Large intestine (tissue), 3 donors: ENCODE results near the gene TLR6. TPM values are rescaled to one million over a fixed set of nuclear protein-coding genes. Genes with fewer than 3 reads are reported as not detected.

Experiments used
- DNase-seq, 2 donors: peaks; one replicate each; pipeline versions ENCODE4 v3.0.0 to v3.0.0-alpha.2; 2013
- H3K27ac ChIP-seq: one replicate; pipeline ENCODE4 v1.5.1; 2013; ENCODE audit warnings: low read length
- H3K27me3 ChIP-seq: 2 replicates; pipeline ENCODE4 v1.6.1; 2013; ENCODE audit warnings: low read length; ENCODE audit not compliant: control insufficient read depth, insufficient read depth
- H3K36me3 ChIP-seq: 2 replicates; pipeline ENCODE4 v1.6.1; 2013; ENCODE audit warnings: low read length; ENCODE audit not compliant: control insufficient read depth, insufficient read depth
- H3K4me1 ChIP-seq: one replicate; pipeline ENCODE4 v1.6.1; 2013; ENCODE audit warnings: low read length; ENCODE audit not compliant: control insufficient read depth, insufficient read depth
- H3K4me3 ChIP-seq: one replicate; pipeline ENCODE4 v1.5.1; 2013; ENCODE audit warnings: low read length
- H3K9me3 ChIP-seq: one replicate; pipeline ENCODE4 v1.6.1; 2013; ENCODE audit warnings: mild to moderate bottlenecking, low read depth, low read length, moderate library complexity; ENCODE audit not compliant: control insufficient read depth
- WGBS: methylation state at CpG from one replicate; pipeline ENCODE4 v1.1.5; 2013; ENCODE audit warnings: low lambda C conversion rate; ENCODE audit not compliant: insufficient coverage; 5-methylcytosine and 5-hydroxymethylcytosine counted together
- polyA plus RNA-seq: library from polyadenylated mRNA; unstranded; fragments of 120-200 nt; gene quantifications from one replicate; pipeline ENCODE4 v1.2.1, GENCODE V29; 2013

Gene TLR6
- polyA plus RNA-seq, 1 donor, result 1.6 TPM

- H3K27ac ChIP-seq, result peak overlapping the region; percentile 78
- H3K36me3 ChIP-seq, result peaks cover 16% of the 10 kb centered on the region
- H3K27me3 ChIP-seq, result no peaks in the 10 kb centered on the region
- 47% methylated on average over 3 of the region's 30 CpGs for WGBS
- peak; percentile 24 to 62 for DNase-seq
- H3K9me3 ChIP-seq, result no peaks in the 10 kb centered on the region
- peaks cover 3% of the 10 kb centered on the region for H3K4me1 ChIP-seq
- peak overlapping the region; percentile 81 for H3K4me3 ChIP-seq
Measured at GRCh38 chr4:38868059-38868960, 11.7 kb upstream of the TLR6 start.

DNA sequence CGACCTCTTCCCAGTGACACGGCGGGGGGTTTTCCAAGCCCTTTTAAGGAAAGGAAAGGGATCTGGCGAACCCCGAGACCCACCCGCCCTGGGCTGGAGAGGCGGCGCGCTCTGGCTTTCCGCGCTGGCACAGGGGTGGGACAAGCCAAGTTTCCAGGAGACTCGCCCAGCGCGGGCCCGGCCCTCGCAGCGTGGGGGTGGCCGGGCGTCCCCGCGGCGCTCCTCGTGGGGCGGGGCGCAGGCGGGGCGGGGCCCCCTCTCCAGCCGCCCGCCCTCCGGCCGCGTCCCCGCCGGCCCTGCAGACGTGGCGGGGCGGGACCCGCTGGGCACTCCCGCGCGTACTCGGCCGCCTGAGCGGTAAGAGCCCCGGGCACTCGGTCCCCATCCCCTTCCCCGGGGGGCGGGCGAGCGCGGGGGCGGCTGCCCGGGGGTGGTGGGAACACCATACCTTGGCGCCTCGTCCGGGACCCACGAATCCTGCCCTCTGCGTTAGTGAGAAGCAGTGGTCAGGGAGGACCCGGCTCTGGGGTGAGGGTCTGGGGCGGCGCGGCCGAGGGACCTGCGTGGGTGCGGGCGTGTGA is 11.0 kb upstream of the TLR6 start, which contains the start of gene FAM114A1:
Gene FAM114A1 (plus strand): TSS at position 329 of the 581 bp plus-strand sequence. CDS start 10,273 bp downstream, outside the sequence.
- Histone ChIP-seq H3K4me1 (peaks cover 3% of the 10 kb centered on the region), H3K27me3 (no peaks in the 10 kb centered on the region), H3K27ac (peak within 1 kb of the TSS; percentile 78), H3K4me3 (peak within 1 kb of the TSS; percentile 81), H3K9me3 (no peaks in the 10 kb centered on the region), H3K36me3 (peaks cover 16% of the 10 kb centered on the region)
- WGBS, result no CpG with 5 or more reads among the region's 66 CpGs
- DNase-seq, result peak; percentile 73 to 80

DNA sequence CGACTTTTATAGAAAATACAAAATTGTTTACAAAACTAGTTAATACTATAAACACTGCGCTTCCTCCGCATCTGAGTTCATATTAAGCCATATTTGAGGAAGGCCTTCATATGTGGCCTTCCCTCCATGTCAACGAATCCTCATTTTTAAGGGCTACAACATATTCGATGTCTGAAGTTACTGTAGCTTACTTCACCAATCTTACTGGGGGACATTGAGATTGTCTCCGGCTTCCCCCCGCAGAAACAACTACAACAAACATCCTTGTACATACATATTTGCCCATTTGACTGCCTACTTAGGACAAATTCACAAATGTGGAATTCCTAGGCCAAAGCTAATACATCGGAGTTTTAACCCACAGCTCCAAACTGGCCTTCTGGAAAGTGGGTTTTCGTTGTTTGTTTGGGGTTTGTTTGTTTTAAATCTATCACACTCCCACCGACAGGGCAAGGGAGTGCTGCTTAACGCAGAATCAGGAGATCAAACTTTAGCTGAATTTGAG is 10.4 kb upstream of the TLR6 start:
- H3K4me3 ChIP-seq, result peak overlapping the region; percentile 27
- DNase-seq, result no peak
- peaks cover 14% of the 10 kb centered on the region for H3K36me3 ChIP-seq
- WGBS, result 100% methylated on average over 1 of the region's 11 CpGs
- no peaks in the 10 kb centered on the region for H3K9me3 ChIP-seq
- no peaks in the 10 kb centered on the region for H3K27me3 ChIP-seq
- peaks cover 3% of the 10 kb centered on the region for H3K4me1 ChIP-seq
- H3K27ac ChIP-seq, result peak overlapping the region; percentile 22

GRCh38 chr4:38865445-38865844 is 8.8 kb upstream of the TLR6 start:
- peak overlapping the region; percentile 22 for H3K27ac ChIP-seq
- peaks cover 6% of the 10 kb centered on the region for H3K36me3 ChIP-seq
- peak; percentile 24 to 71 for DNase-seq
- no peaks in the 10 kb centered on the region for H3K27me3 ChIP-seq
- no CpG with 5 or more reads among the region's 6 CpGs for WGBS
- peaks cover 3% of the 10 kb centered on the region for H3K4me1 ChIP-seq
- H3K4me3 ChIP-seq, result no peak overlapping the region
- no peaks in the 10 kb centered on the region for H3K9me3 ChIP-seq

GRCh38 chr4:38861791-38862190 is 5.2 kb upstream of the TLR6 start:
- Histone ChIP-seq H3K4me3 (no peak overlapping the region), H3K36me3 (no peaks in the 10 kb centered on the region), H3K27ac (no peak overlapping the region), H3K27me3 (no peaks in the 10 kb centered on the region), H3K9me3 (no peaks in the 10 kb centered on the region), H3K4me1 (no peaks in the 10 kb centered on the region)
- WGBS, result 100% methylated on average over 2 of the region's 4 CpGs
- DNase-seq, result no peak

GRCh38 chr4:38860788-38861424 is 4.3 kb upstream of the TLR6 start:
- no peaks in the 10 kb centered on the region for H3K36me3 ChIP-seq
- H3K4me3 ChIP-seq, result no peak overlapping the region
- no peaks in the 10 kb centered on the region for H3K9me3 ChIP-seq
- peak; percentile 42 to 50 for DNase-seq
- 100% methylated on average over 1 of the region's 5 CpGs for WGBS
- no peaks in the 10 kb centered on the region for H3K27me3 ChIP-seq
- no peak overlapping the region for H3K27ac ChIP-seq
- H3K4me1 ChIP-seq, result no peaks in the 10 kb centered on the region

GRCh38 chr4:38859501-38859900 is 2.9 kb upstream of the TLR6 start:
- Histone ChIP-seq H3K27me3 (no peaks in the 10 kb centered on the region), H3K4me3 (no peak overlapping the region), H3K27ac (no peak overlapping the region), H3K36me3 (no peaks in the 10 kb centered on the region), H3K4me1 (no peaks in the 10 kb centered on the region), H3K9me3 (no peaks in the 10 kb centered on the region)
- DNase-seq, result no peak
- WGBS, result 93% methylated on average over 2 of the region's 7 CpGs

- Histone ChIP-seq H3K27me3 (no peaks in the 10 kb centered on the region), H3K4me1 (no peaks in the 10 kb centered on the region), H3K36me3 (no peaks in the 10 kb centered on the region), H3K9me3 (no peaks in the 10 kb centered on the region), H3K4me3 (no peak overlapping the region), H3K27ac (no peak overlapping the region)
- WGBS, result 83% methylated on average over 2 of the region's 3 CpGs
- no peak for DNase-seq
Measured at GRCh38 chr4:38858097-38858420, 1.4 kb upstream of the TLR6 start.

GRCh38 chr4:38857354-38858096 is 908 bp upstream of the TLR6 start:
- no peak overlapping the region for H3K27ac ChIP-seq
- H3K4me1 ChIP-seq, result no peaks in the 10 kb centered on the region
- no peaks in the 10 kb centered on the region for H3K9me3 ChIP-seq
- DNase-seq, result no peak
- H3K4me3 ChIP-seq, result no peak overlapping the region
- H3K36me3 ChIP-seq, result no peaks in the 10 kb centered on the region
- no CpG with 5 or more reads among the region's 3 CpGs for WGBS
- no peaks in the 10 kb centered on the region for H3K27me3 ChIP-seq

GRCh38 chr4:38856046-38856445 is 571 bp downstream of the TLR6 start:
- no peaks in the 10 kb centered on the region for H3K27me3 ChIP-seq
- H3K27ac ChIP-seq, result no peak overlapping the region
- no peak for DNase-seq
- H3K4me1 ChIP-seq, result no peaks in the 10 kb centered on the region
- H3K4me3 ChIP-seq, result no peak overlapping the region
- H3K36me3 ChIP-seq, result no peaks in the 10 kb centered on the region
- H3K9me3 ChIP-seq, result no peaks in the 10 kb centered on the region
- 83% methylated on average over 2 of the region's 4 CpGs for WGBS
